HG02798 (cell line): Measurements from ENCODE around the gene DGCR8.

ENCODE experiments used
- ATAC-seq: cut with Tn5 transposase; IDR thresholded peaks from one replicate; pipeline ENCODE4 v1.9.1; 2021; ENCODE audit warnings: mild to moderate bottlenecking; ENCODE audit not compliant: unreplicated experiment, poor library complexity

Gene DGCR8

GRCh38 chr22:20089226-20089976 is 9.4 kb downstream of the DGCR8 start:
- no peak for ATAC-seq

GRCh38 chr22:20089977-20090729 is 10.1 kb downstream of the DGCR8 start:
- ATAC-seq = no peak

- no peak for ATAC-seq
These were observed 10.7 kb downstream of the DGCR8 start for GRCh38 chr22:20090730-20091240.

- ATAC-seq = no peak
These were observed 11.8 kb downstream of the DGCR8 start for GRCh38 chr22:20091690-20092476.

GRCh38 chr22:20092477-20092854 is 12.4 kb downstream of the DGCR8 start:
- no peak for ATAC-seq

GRCh38 chr22:20093418-20094196 is 13.6 kb downstream of the DGCR8 start:
- no peak for ATAC-seq

GRCh38 chr22:20094197-20094807 is 14.3 kb downstream of the DGCR8 start:
- ATAC-seq = no peak

- ATAC-seq = no peak
These were observed 15.5 kb downstream of the DGCR8 start for GRCh38 chr22:20095521-20095920.

GRCh38 chr22:20096574-20097420 is 16.8 kb downstream of the DGCR8 start:
- no peak for ATAC-seq

GRCh38 chr22:20099099-20099711 is 19.2 kb downstream of the DGCR8 start:
- no peak for ATAC-seq

GRCh38 chr22:20101638-20102037 is 21.6 kb downstream of the DGCR8 start:
- no peak for ATAC-seq

GRCh38 chr22:20102203-20102780 is 22.3 kb downstream of the DGCR8 start:
- ATAC-seq = no peak

- ATAC-seq = no peak
These were observed 25.6 kb downstream of the DGCR8 start for GRCh38 chr22:20105456-20106204.

- ATAC-seq = no peak
These were observed 26.3 kb downstream of the DGCR8 start for GRCh38 chr22:20106205-20106848.

GRCh38 chr22:20106849-20107237 is 26.8 kb downstream of the DGCR8 start:
- ATAC-seq = no peak

GRCh38 chr22:20107471-20107901 is 27.4 kb downstream of the DGCR8 start:
- ATAC-seq = no peak
